ENCODE data around the gene MTREX. TPM values are rescaled to one million over a fixed set of nuclear protein-coding genes. Genes with fewer than 3 reads are reported as not detected.

The MTREX gene
- total and polyA plus RNA-seq, 3 donors from 2014 or later, result 33.7 to 126 (median 108) TPM

DNA sequence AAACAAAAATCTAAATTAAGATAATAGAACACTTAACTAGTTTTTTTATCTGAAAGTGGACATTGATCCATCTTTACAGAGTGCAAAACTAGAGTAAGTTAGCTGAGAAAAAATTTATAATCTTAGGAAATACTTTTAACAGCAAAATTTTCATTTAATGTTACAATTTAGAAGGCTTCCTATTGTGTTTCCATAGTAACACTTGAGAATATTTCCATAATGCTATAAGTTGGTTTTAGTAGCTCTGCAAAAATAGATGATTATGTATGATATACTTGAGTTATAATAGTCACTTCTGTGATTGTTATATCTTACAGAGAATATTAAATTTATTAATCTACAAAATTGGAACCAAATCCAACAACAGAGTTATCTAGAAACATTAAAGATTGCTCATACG, 78.6 kb downstream of the MTREX start:
- DNase-seq, result no peak
- no peak for TF ChIP-seq POLR2A (IDR thresholded peaks at IDR 0.05)
- TF ChIP-seq, protein P1, sequence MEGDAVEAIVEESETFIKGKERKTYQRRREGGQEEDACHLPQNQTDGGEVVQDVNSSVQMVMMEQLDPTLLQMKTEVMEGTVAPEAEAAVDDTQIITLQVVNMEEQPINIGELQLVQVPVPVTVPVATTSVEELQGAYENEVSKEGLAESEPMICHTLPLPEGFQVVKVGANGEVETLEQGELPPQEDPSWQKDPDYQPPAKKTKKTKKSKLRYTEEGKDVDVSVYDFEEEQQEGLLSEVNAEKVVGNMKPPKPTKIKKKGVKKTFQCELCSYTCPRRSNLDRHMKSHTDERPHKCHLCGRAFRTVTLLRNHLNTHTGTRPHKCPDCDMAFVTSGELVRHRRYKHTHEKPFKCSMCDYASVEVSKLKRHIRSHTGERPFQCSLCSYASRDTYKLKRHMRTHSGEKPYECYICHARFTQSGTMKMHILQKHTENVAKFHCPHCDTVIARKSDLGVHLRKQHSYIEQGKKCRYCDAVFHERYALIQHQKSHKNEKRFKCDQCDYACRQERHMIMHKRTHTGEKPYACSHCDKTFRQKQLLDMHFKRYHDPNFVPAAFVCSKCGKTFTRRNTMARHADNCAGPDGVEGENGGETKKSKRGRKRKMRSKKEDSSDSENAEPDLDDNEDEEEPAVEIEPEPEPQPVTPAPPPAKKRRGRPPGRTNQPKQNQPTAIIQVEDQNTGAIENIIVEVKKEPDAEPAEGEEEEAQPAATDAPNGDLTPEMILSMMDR (IDR thresholded peaks at IDR 0.05), result no peak
- no peak overlapping the region for H3K4me3 ChIP-seq
- intact Hi-C loops (cut with DNase I; ENCODE audit: low total_unique reads), result no loop called here
- no peaks in the 10 kb centered on the region for H3K4me1 ChIP-seq
- no peaks in the 10 kb centered on the region for H3K36me3 ChIP-seq (ENCODE audit: low read depth, missing control alignments)
- H3K9me3 ChIP-seq, result no peaks in the 10 kb centered on the region
- 79 to 90% methylated on average over 1 of the region's 1 CpG for WGBS, 2 donors
- no peaks in the 10 kb centered on the region for H3K27me3 ChIP-seq
- H3K27ac ChIP-seq, result no peak overlapping the region

DNA sequence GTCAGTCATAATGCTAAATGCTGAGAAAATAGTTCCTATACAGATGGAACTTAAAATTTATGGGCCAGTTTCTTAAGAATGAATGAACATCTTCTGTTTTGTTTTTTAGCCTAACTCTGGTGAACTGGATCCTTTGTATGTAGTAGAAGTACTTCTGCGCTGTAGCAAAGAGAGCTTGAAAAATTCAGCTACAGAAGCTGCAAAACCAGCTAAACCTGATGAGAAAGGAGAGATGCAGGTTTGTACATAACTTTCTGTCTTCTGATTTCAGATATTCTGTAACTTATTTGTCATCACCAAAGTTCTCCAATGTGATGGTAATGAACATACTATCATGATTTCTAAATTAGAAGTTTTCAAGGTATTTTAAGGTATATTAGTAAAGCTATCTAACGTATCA, 80.1 kb downstream of the MTREX start:
- no peaks in the 10 kb centered on the region for H3K9me3 ChIP-seq
- no peaks in the 10 kb centered on the region for H3K27me3 ChIP-seq
- no peaks in the 10 kb centered on the region for H3K4me1 ChIP-seq
- no peak overlapping the region for H3K27ac ChIP-seq
- H3K36me3 ChIP-seq (ENCODE audit: low read depth, missing control alignments), result no peaks in the 10 kb centered on the region
- no peak for DNase-seq
- 95% methylated on average over 2 of the region's 2 CpGs for WGBS, 2 donors
- intact Hi-C loops (cut with DNase I; ENCODE audit: low total_unique reads), result no loop called here
- TF ChIP-seq, protein P1 (IDR thresholded peaks at IDR 0.05), result no peak
- no peak for TF ChIP-seq POLR2A (IDR thresholded peaks at IDR 0.05)
- no peak overlapping the region for H3K4me3 ChIP-seq

- no peaks in the 10 kb centered on the region for H3K36me3 ChIP-seq (ENCODE audit: low read depth, missing control alignments)
- no peaks in the 10 kb centered on the region for H3K4me1 ChIP-seq
- intact Hi-C loops (cut with DNase I; ENCODE audit: low total_unique reads), result no loop called here
- DNase-seq, result no peak
- no peaks in the 10 kb centered on the region for H3K9me3 ChIP-seq
- H3K27me3 ChIP-seq, result no peaks in the 10 kb centered on the region
- 88 to 94% methylated on average over 2 of the region's 2 CpGs for whole genome bisulfite sequencing, 2 donors
- no peak overlapping the region for H3K27ac ChIP-seq
- TF ChIP-seq, protein P1 (IDR thresholded peaks at IDR 0.05), result no peak
- no peak for TF ChIP-seq POLR2A (IDR thresholded peaks at IDR 0.05)
- no peak overlapping the region for H3K4me3 ChIP-seq
These were observed 83.9 kb downstream of the MTREX start for GRCh38 chr5:55391707-55392106.

DNA sequence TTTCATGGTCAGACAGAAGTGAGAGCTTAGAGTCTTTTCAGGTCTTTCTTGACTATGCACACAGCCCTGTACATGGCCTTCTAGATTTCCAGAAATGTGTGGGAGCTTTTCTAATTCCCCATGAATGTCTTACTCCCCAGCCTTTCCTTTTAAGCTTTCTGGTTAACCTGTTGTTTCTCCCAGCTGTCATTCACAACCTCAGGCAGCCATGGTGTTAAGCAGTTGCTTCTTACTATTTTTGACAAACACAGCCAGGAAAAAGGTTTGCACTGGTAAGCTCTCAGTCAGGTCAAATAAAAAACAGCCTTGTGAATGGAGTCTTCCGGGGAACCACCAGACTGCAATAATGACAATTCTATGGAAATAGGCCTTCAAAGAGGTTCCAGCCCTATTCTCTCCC, 84.9 kb downstream of the MTREX start:
- TF ChIP-seq POLR2A (IDR thresholded peaks at IDR 0.05), result no peak
- TF ChIP-seq, protein P1 (IDR thresholded peaks at IDR 0.05), result no peak
- 95 to 100% methylated on average over 1 of the region's 1 CpG for WGBS, 2 donors

GRCh38 chr5:55393501-55394175, 85.8 kb downstream of the MTREX start:
- DNase-seq, result no peak
- H3K36me3 ChIP-seq (ENCODE audit: low read depth, missing control alignments), result no peaks in the 10 kb centered on the region
- H3K27me3 ChIP-seq, result no peaks in the 10 kb centered on the region
- H3K4me3 ChIP-seq, result no peak overlapping the region
- no peak overlapping the region for H3K27ac ChIP-seq
- TF ChIP-seq, protein P1 (IDR thresholded peaks at IDR 0.05), result no peak
- TF ChIP-seq POLR2A (IDR thresholded peaks at IDR 0.05), result no peak
- WGBS, 2 donors, result 36 to 43% methylated on average over 2 of the region's 2 CpGs
- no peaks in the 10 kb centered on the region for H3K4me1 ChIP-seq
- intact Hi-C loops (cut with DNase I; ENCODE audit: low total_unique reads), result no loop called here
- H3K9me3 ChIP-seq, result no peaks in the 10 kb centered on the region

More for the DNA sequence above, 84.9 kb downstream of the MTREX start:
- H3K9me3 ChIP-seq, result no peaks in the 10 kb centered on the region
- H3K36me3 ChIP-seq (ENCODE audit: low read depth, missing control alignments), result no peaks in the 10 kb centered on the region
- DNase-seq, result no peak
- intact Hi-C loops (cut with DNase I; ENCODE audit: low total_unique reads), result no loop called here
- H3K27ac ChIP-seq, result no peak overlapping the region
- no peak overlapping the region for H3K4me3 ChIP-seq
- H3K27me3 ChIP-seq, result no peaks in the 10 kb centered on the region
- no peaks in the 10 kb centered on the region for H3K4me1 ChIP-seq

Measured in testis (tissue), 3 donors.